ENCODE data around the gene SPRYD7.

The SPRYD7 gene

GRCh38 chr13:49897713-49898112 lies 38.4 kb downstream of the SPRYD7 start:
- TF ChIP-seq GATA3 (IDR thresholded peaks at IDR 0.05; ENCODE audit: low read depth, low read length) = no peak
- TF ChIP-seq GATA2 (IDR thresholded peaks at IDR 0.05; ENCODE audit: low read depth, low read length) = no peak

- no peak for TF ChIP-seq GATA2 (IDR thresholded peaks at IDR 0.05; ENCODE audit: low read depth, low read length)
- TF ChIP-seq GATA3 (IDR thresholded peaks at IDR 0.05; ENCODE audit: low read depth, low read length) = no peak
Observed at GRCh38 chr13:49895826-49896225, 40.3 kb downstream of the SPRYD7 start.

GRCh38 chr13:49893591-49893990 lies 42.5 kb downstream of the SPRYD7 start:
- TF ChIP-seq GATA2 (IDR thresholded peaks at IDR 0.05; ENCODE audit: low read depth, low read length) = no peak
- no peak for TF ChIP-seq GATA3 (IDR thresholded peaks at IDR 0.05; ENCODE audit: low read depth, low read length)

- TF ChIP-seq GATA3 (IDR thresholded peaks at IDR 0.05; ENCODE audit: low read depth, low read length) (no peak), GATA2 (IDR thresholded peaks at IDR 0.05; ENCODE audit: low read depth, low read length) (no peak)
Observed at GRCh38 chr13:49890376-49890775, 45.8 kb downstream of the SPRYD7 start.

- TF ChIP-seq GATA2 (IDR thresholded peaks at IDR 0.05; ENCODE audit: low read depth, low read length) (no peak), GATA3 (IDR thresholded peaks at IDR 0.05; ENCODE audit: low read depth, low read length) (no peak)
Observed at GRCh38 chr13:49878682-49879081, 57.5 kb downstream of the SPRYD7 start.

GRCh38 chr13:49877629-49878218 lies 58.4 kb downstream of the SPRYD7 start:
- TF ChIP-seq GATA3 (IDR thresholded peaks at IDR 0.05; ENCODE audit: low read depth, low read length) (no peak), GATA2 (IDR thresholded peaks at IDR 0.05; ENCODE audit: low read depth, low read length) (no peak)

- TF ChIP-seq GATA3 (IDR thresholded peaks at IDR 0.05; ENCODE audit: low read depth, low read length) = no peak
- TF ChIP-seq GATA2 (IDR thresholded peaks at IDR 0.05; ENCODE audit: low read depth, low read length) = no peak
Observed at GRCh38 chr13:49874430-49874829, 61.7 kb downstream of the SPRYD7 start.

GRCh38 chr13:49869519-49869918 lies 66.6 kb downstream of the SPRYD7 start:
- TF ChIP-seq GATA3 (IDR thresholded peaks at IDR 0.05; ENCODE audit: low read depth, low read length) (no peak), GATA2 (IDR thresholded peaks at IDR 0.05; ENCODE audit: low read depth, low read length) (no peak)

GRCh38 chr13:49867834-49868233 lies 68.3 kb downstream of the SPRYD7 start:
- TF ChIP-seq GATA2 (IDR thresholded peaks at IDR 0.05; ENCODE audit: low read depth, low read length) = no peak
- no peak for TF ChIP-seq GATA3 (IDR thresholded peaks at IDR 0.05; ENCODE audit: low read depth, low read length)

GRCh38 chr13:49865218-49865617 lies 70.9 kb downstream of the SPRYD7 start:
- TF ChIP-seq GATA3 (IDR thresholded peaks at IDR 0.05; ENCODE audit: low read depth, low read length) = no peak

- TF ChIP-seq GATA2 (IDR thresholded peaks at IDR 0.05; ENCODE audit: low read depth, low read length) (no peak), GATA3 (IDR thresholded peaks at IDR 0.05; ENCODE audit: low read depth, low read length) (no peak)
Observed at GRCh38 chr13:49864509-49864908, 71.6 kb downstream of the SPRYD7 start.
